Epithelial cell of esophagus (primary cell): ENCODE results near the gene ZNF516.

ENCODE experiments used
- DNase-seq: peaks from one replicate; pipeline ENCODE4 v3.0.0; 2010; ENCODE audit warnings: low read depth
- H3K4me3 ChIP-seq: 2 replicates; pipeline ENCODE4 v1.5.1; 2011; ENCODE audit warnings: mild to moderate bottlenecking, low read length, control low read depth
- TF ChIP-seq, protein P1 (sequence below): IDR thresholded peaks from 2 replicates; pipeline ENCODE4 v1.5.1; 2011; ENCODE audit warnings: low read depth, mild to moderate bottlenecking, low read length, control low read depth, inconsistent platforms; ENCODE audit not compliant: insufficient read depth; ENCODE audit errors: missing control alignments

ZNF516 gene

DNA sequence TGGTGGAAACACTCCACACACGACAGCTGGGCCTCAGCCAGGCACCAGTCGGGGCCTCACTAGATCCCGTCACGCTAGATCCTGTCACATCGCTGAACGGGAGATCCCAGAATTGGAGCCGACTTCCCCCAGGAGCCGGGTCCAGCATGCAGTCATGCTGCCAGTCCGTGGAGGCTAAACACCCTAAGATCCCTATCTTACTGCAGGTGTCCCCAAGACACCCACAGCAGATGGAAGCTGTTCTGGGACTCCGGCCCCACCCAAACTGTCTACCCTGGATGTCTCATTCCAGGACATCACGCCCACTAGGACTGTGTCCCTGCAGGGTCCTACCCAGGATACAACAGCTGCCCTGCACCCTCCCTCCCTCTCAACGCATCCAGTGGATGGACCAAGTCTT is 23.4 kb downstream of the ZNF516 start:
- no peak for DNase-seq
- no peak overlapping the region for H3K4me3 ChIP-seq
- TF ChIP-seq, protein P1, sequence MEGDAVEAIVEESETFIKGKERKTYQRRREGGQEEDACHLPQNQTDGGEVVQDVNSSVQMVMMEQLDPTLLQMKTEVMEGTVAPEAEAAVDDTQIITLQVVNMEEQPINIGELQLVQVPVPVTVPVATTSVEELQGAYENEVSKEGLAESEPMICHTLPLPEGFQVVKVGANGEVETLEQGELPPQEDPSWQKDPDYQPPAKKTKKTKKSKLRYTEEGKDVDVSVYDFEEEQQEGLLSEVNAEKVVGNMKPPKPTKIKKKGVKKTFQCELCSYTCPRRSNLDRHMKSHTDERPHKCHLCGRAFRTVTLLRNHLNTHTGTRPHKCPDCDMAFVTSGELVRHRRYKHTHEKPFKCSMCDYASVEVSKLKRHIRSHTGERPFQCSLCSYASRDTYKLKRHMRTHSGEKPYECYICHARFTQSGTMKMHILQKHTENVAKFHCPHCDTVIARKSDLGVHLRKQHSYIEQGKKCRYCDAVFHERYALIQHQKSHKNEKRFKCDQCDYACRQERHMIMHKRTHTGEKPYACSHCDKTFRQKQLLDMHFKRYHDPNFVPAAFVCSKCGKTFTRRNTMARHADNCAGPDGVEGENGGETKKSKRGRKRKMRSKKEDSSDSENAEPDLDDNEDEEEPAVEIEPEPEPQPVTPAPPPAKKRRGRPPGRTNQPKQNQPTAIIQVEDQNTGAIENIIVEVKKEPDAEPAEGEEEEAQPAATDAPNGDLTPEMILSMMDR = no peak

DNA sequence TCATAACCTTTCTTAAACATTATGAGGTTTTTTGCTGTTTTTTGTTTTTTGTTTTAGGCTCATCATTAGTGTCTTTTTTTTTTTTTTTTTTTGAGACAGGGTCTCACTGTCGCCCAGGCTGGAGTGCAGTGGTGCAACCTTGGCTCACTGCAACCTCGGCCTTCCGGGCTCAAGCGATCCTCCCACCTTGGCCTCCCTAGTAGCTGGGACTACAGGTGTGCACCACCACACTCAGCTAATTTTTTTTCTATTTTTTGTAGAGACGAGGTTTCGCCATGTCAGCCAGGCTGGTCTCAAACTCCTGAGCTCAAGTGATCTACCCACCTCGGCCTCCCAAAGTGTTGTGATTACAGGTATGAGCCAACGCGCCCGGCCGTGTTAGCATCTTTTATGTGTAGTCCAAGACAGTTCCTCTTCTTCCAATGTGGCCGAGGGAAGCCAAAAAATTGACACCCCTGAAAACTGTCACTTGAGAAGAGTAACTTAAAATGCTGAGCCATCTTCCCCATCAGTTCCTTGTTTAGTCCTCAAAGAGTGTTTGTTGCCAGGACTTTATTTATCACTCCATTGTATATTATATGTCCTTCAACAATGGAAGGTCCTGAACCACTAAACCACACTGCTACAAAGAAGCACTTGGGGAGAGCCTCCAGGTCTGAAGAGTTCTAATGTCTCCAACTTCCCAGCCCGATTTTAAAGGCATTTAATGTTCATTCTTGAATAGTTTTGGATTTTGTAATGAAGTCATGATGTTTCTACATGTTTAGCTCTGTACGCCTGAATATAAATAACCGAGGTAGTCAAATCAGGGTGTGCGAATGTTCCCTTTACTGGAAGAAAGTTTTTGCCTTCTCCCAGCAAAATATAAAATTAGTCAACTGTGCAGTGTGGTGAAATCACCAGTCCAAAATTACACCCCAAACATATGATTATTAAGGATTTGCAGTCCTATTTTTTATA is 26.4 kb downstream of the ZNF516 start:
- TF ChIP-seq, protein P1 = no peak
- H3K4me3 ChIP-seq = no peak overlapping the region
- no peak for DNase-seq

DNA sequence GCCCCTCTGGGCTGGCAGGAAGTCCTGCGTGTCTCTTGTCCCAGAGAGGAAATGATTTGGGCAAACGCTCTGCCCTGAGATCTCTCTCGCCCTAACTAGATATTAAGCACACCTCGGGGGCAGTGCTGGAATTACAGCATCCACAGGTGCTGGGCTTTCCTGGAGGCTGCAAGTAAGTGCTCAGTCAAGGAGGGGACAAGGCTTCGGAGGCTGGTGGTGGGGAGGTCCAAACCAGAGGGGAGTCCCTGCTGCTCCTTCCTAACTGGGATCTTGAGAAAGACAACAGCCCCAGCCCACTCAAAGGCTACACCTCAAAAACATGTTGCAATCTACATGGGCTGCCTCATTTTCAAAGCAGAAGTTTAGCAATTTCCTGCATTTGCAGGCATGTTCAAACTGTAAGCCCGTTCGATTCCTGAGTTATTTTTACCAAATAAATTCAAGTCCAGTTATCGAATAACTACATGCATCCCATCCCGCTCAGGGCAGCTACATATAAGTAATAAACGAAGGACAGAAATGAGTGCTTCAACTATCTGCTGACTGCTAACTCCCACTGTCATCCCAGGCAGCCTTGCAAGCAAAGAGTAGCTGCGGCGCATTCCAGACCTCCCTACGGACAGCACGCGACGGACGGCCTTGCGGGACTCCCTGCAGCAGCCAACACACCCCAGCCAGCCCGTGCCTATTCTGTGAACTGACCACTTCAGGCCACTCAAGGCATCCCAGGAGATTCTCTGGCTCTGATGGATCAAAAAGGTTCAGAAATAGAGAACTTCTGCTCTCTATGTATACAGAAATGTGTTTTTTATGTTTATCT is 27.5 kb downstream of the ZNF516 start:
- TF ChIP-seq, protein P1 = no peak
- no peak for DNase-seq
- H3K4me3 ChIP-seq = no peak overlapping the region

DNA sequence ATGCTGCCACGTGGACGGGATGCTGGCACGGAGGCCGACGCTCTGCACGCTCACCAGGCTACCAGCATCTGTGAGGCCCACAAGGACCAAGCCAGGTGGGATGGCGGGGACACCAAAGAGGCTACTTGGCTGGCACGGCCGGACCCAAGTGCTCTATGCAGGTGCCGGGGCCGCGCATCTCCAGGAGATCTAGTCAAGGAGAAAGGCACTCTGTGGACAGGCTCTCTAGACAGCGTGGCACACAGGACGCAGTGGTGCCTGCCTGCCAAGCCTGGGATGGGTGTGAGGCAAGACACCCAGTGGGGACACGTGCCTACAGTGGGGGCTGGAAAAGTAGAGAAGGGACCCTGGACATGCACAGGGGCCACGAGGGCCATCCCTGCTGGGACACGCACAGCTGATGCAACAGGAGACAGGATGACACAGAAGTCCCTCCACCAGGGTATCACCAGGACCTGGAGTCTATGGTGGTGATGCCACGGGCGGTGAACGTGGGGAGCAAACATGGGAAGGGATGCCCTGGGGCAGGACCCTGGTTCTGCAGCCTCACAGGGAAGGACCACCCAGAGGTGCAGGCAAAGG is 28.5 kb downstream of the ZNF516 start:
- no peak for DNase-seq
- no peak overlapping the region for H3K4me3 ChIP-seq
- TF ChIP-seq, protein P1 = no peak

DNA sequence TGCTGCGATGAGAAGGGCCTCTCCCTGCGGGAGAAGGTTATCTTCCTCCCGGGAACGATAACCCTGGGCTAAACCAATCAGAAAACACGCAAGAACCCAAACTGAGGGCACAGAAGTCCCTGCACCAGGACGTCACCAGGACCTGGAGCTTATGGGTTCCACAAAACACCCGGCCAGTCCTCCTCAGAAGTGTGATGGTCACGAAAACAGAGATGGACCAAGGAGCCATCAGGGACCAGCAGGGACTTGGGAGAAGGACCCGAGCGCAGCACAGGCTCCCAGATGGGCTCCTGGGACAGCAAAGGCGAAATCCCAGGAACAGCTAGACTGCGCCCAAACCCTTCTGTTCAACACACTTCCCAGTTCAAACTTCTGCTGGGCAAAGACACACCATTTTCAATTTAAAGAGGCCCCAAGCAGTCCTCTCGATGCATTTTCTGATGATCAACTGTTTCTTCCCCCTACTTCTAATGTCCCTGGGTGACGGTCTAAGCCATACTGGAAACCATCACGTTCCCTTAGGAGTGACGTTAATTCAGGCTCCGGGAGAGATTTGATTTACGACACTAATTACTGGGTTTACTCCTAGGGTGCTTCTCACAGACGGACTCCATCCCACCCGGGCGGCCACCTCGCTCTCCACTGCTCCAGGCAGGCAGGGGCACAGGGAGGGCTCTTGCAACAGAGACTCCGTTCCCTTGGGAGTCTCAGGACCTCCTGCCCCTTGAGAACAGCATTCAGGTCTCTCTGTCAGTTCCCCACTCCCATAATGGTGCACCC is 29.2 kb downstream of the ZNF516 start:
- H3K4me3 ChIP-seq = no peak overlapping the region
- DNase-seq = no peak
- TF ChIP-seq, protein P1 = no peak
